GM19463 (cell line): ENCODE results near the gene GALNT2.

Source experiments
- ATAC-seq: cut with Tn5 transposase; IDR thresholded peaks from one replicate; pipeline ENCODE4 v1.9.1; 2021; ENCODE audit warnings: mild to moderate bottlenecking, moderate library complexity; ENCODE audit not compliant: unreplicated experiment

Gene GALNT2

DNA sequence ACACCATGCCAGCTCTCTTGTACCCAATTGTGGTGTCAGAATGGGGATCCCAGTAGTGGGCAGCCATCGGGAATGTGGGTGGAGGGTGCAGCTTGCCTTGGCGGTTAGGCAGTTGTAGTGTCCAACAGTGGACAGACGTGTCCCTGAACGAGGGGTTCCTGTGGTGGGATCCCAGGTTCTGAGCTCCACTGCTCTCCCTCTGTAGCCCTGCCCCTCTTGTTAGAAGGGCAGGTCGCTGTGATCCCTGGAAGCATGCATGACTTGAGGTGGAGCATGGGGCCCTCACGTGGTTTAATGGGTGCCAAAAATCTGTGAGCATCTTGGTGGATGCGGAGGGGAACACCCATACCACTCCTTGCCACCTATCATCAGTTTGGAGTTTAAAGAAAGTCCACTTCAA lies 4.3 kb downstream of the GALNT2 start:
- ATAC-seq, result no peak

DNA sequence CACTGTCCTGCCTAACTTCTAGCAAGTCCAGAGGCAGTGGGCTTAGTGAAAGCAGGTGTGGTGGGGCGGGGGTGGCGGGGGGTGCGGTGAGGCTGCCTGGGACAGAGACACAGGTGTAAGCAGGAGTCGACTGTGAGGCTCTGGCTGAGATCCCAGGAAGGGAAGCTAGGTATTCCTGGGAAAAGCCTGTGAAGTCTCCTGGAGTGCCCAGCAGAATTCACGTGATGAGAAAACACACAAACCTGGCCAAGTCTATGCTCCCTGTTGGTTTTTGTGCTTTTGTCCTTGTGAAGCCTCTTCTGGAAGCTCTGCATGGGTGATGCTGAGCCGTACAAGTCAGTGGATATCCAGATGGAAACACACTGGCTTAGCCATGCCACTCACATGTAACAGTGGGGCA lies 5.3 kb downstream of the GALNT2 start:
- no peak for ATAC-seq

GRCh38 chr1:230072866-230073265 lies 5.8 kb downstream of the GALNT2 start:
- no peak for ATAC-seq

DNA sequence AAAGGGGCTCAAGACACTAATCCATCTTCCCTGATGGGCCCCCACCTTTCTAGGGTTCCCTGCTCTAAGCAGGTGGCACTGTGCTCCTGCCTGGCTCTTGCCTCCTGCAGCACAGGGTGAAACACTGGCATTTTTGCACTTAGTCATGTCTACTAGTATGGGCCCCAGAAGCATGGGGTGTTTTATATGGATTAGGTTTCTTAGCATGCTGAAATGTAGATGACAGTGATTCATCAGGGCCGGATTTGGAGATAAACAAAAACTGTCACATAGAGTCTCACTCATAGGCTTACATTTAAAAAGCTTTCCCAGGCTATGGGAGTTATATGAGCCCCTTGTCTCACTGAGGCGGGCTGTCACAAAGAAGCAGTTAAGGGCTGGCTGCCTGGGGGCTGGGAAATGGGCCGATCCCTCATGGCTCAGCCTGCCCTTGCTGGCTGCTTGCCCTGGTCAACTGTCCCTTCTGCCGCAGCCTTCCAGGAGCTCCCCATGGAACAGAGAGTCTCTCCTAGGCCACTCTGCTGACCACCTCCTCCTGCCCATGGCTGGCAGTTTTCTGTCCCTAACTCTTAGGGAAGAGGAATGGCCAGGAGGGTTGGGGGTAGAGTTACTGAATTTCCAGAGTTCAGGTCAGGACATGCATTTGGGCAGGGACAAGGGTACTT lies 6.5 kb downstream of the GALNT2 start:
- ATAC-seq, result no peak

DNA sequence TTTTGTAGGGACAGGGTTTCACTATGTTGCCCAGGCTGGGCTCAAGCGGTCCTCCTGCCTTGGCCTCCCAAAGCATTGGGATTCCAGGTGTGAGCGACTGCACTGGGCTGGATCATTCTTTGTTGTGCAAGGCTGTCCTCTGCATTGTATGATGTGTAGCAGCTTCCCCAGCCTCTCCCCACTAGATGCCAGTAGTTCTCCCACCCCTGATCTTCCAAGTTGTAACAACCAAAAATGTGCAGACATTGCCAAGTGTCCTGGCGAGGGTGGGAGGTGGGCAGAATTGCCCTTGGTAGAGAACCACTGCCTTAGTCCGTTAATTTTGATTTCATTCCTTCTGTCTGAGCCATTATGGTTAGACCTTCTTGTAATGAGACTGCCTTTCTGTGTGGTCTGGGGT lies 7.2 kb downstream of the GALNT2 start:
- no peak for ATAC-seq

DNA sequence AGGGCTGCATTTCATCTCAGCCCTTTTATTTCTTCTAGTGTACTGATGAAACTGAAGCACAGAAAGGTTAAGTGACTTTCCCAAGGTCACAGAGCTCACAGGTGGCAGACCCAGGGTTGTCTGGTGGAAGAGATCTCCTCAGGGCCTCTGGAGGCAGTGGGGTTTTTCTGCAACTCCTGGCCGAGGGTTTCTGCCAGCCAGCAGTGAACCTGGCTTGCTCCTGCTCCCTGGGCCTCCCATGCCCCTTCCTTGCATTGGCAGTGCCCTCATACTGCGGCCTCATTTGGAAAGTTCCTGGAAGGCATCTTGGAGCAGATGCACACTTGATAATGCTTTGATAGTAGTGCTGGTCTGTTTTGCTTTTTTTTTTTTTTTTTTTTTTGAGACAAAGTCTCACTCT lies 7.7 kb downstream of the GALNT2 start:
- ATAC-seq, result no peak

- ATAC-seq, result no peak
Measured at GRCh38 chr1:230076121-230076520, 9.1 kb downstream of the GALNT2 start.

GRCh38 chr1:230077011-230077410 lies 10.0 kb downstream of the GALNT2 start:
- no peak for ATAC-seq

DNA sequence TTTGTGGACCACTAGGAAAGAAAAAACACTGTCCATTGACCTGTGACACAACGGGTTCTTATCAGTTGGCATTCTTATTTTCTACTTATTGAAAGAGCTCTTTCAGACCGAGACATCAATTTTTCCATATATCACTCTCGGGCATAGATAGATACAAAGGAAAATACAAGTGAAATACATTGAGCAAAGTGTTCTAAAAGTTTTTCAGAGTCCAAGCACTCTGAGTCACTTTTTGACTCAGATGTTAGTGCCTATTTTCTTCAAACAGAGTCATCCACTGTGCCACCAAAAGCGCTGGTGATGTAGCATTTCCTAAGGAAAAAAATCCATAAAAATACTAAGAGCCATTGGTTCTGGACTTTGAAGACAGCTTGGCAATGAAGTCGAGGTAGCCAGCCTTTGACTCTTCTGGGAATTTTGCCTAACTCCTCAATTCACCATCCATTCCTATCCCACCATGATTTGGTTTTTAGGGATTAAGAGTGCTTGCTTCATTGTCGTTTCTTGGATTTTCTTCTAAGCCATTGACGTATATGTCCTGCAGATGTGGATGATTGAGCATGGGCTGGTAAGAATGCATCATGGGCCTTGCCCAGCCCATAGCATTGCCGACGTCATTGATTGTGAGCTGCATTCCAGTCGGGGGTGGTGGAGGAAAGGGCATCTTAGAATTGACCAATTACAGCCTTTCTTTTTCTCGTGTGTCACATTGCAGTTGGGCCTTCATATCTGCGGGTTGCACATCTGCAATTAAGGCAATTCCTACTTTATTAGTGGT lies 10.6 kb downstream of the GALNT2 start:
- ATAC-seq, result no peak

DNA sequence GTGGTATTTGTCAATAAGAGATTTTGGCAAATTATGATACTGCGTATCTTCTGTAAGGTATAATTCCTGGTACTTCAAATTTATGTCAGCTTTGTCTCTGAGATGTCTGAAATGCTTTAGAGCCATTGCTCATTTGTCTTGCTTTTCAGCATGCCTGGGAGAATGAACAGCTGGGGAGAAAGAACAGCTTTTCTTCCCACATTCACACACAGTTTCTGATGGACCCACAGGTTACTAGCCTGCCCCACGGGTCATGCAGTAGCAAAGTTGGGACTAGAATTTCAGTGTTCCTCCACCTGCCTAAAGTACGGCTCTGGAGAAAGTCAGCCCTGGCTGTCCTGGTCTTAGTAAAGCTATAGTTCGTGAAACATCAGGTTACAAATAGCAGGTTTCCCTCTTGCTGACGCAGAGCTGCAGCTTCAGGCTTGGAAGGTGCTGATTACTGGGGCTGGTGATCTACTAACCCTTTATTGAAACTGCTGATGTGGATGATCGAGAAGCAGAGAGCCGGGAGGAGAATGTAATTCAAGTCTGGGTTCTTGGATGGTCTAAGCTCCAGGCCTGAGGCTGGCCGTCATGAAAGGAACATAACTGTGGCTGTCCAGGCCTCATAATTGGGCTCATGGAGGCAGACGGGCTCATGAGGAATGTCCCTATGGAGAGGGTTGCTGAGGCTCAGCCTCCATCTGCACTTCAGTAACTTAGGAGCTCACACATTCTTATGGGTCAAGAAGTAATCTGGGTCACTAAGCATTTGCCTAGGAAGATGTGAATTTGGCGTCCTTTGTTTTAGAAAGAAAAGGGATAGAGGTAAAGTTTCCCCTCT lies 12.4 kb downstream of the GALNT2 start:
- ATAC-seq, result no peak

GRCh38 chr1:230080822-230081221 lies 13.8 kb downstream of the GALNT2 start:
- no peak for ATAC-seq

DNA sequence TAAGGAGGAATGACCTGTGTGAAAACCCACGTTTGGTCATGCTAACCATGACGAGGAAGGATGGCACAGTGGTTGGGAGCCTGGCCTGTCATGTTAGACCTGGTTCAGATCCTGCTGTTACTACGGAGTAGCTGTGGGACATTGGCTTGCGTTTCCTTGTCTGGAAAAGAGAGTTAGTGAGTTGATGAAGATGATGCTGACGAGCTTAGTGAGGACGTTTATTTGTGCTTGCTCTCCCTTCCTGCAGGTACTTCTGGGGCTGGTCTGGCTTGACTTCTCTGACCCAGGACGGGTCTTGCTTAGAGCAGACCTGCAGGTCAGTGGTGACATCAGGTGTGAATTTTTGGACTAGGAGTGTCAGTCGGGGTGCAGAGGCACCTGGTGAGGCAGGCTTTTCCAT lies 14.7 kb downstream of the GALNT2 start:
- ATAC-seq, result no peak

DNA sequence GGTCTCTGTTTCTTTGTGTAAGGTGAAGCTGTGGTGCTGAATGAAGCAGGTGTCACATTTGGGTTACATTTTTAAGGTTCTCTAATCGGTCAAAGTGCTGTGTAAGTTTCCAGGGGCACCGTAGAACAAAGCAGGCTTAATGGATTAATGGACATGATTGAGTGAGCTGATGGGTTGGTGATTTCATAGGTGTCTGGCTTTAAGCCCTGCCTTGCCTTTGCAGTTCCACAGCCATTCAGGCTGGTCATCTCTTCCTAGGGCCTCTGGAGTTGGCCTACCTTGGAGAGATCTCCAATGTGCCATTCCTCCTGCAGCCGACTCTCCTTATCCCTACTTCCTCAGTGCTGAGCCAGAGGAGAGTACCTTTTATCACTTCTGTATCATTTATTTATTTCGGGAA lies 15.2 kb downstream of the GALNT2 start:
- no peak for ATAC-seq

DNA sequence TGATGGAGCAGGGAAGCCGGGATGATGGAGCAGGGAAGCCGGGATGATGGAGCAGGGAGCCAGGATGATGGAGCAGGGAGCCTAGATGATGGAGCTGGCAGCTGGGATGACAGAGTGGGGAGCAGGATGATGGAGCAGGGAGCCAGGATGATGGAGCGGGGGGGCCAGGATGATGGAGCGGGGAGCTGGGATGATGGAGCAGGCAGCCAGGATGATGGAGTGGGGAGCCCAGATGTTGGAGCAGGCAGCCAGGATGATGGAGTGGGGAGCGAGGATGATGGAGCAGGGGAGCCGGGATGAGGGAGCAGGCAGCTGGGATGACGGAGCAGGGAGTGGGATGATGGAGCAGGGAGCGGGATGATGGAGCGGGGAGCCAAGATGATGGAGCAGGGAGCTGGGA lies 16.0 kb downstream of the GALNT2 start:
- no peak for ATAC-seq

DNA sequence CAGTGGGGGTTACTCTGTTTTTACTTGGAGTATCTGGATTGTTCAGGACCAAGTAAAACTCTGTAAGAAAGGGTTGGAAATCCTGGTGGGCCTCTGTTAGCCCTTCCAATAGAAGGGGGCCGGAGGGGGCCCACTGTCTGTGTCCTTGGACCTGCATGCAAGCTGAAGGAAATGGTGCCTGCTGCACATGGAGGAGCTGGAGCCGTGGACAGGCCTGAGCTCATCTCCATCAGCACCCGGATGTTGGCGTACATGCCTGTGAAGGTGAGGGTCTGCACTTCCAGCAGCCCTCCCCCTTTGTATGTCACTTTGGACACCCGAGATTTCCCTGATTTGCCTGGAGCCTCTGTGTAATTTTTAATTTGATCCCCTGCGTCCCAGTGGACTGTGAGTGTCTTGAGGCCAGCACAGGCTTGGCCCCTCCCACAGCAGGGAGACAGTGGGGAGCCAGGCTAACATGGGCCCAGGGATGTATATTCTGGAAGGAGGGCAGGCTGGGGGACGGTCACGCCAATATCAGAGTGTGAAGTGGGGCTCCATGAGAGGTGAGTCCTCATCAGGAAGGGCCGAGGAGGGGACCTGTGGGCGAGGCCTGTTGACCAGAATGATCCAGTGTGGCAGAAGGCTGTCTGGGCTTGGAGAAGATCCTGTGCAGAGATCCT lies 16.8 kb downstream of the GALNT2 start:
- ATAC-seq, result no peak

GRCh38 chr1:230084408-230085177 lies 17.6 kb downstream of the GALNT2 start:
- peak; percentile 62 for ATAC-seq

DNA sequence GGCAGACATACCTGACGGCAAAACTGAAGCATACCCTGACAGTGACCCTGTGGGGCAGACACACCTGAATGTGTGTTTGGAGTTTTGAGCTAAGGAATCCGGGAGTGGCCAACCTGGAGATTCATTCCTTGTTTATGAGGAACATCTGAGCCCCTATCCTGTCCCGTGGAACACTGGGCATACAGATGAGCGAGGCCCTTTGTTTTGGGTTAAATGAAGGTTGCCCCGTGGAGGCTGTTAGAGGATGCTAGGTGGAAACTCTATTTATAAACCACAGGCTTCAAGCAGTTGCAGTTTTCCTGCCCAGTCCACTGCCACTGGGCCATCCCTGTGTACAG lies 18.1 kb downstream of the GALNT2 start:
- ATAC-seq, result no peak

DNA sequence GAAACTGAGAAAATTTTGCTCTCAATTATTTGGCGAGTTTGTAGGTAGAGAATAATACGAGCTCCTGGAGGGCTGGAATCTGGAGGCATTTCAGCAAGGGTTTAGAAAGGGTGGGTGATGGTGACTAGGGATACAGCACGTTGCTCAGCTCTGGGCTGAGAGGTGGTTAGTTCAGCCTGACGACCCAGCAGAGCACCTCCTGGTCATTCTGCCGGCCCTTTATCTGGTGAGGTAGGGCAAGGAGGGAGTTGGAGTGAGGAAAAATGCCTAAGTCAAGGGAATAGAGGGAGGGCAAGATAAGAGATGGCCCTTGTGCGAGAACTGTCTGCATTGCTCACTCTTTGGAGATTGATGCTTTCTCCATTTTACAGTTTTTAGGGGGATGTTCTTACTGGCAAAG lies 19.1 kb downstream of the GALNT2 start:
- ATAC-seq, result no peak

DNA sequence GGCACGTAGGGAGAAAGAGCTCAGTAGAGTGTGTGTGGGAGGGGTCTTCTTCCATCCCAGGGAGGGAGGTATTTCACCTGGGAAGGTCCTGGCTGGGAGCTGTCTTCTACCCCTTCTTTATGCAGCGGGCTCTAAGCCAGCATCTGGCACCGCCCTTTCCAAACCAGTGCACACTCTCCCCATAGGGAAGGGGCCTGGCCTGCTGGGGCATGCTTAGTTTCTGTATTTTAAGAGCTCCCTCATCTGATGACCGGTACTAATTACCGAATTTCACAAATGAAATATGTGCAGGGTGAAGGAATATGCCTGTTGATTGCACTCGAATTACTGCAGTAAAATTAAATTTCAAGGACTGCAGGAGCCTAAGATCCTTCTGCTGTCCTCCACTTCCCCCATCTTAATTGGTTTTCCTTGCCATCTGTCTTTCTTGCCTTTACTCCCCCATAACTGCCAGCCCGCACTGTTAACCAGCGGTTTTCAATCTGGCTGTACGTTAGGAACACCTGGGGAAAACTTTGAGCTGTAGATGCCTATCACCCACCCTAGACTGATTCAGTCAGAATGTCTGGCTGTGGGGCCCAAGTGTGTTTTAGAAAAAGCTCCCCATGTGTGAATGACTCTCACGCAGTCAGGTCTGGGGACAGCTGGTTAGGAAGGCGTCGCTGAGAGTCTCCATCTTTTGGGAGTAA lies 20.1 kb downstream of the GALNT2 start:
- no peak for ATAC-seq

- ATAC-seq, result no peak
Measured at GRCh38 chr1:230087717-230088105, 20.7 kb downstream of the GALNT2 start.
